Activated naive CD8-positive, alpha-beta T cell (primary cell): ENCODE data around the gene PHKG1.
"Not testable (repeated sequence)": the region's sequence is repeated elsewhere in the genome, so short reads cannot be mapped to it uniquely, and the experiment has no call there.

Experiments used
- H3K27ac Mint-ChIP-seq: one replicate; pipeline ENCODE4 v1.8.0; 2021; ENCODE audit warnings: mixed read lengths
- H3K27me3 Mint-ChIP-seq: one replicate; pipeline ENCODE4 v1.8.0; 2021; ENCODE audit warnings: mixed read lengths
- H3K36me3 Mint-ChIP-seq: one replicate; pipeline ENCODE4 v1.8.0; 2021; ENCODE audit warnings: mixed read lengths
- H3K4me1 Mint-ChIP-seq: one replicate; pipeline ENCODE4 v1.8.0; 2021; ENCODE audit warnings: low read depth, mixed read lengths
- H3K4me3 Mint-ChIP-seq: one replicate; pipeline ENCODE4 v1.8.0; 2021; ENCODE audit warnings: mild to moderate bottlenecking, mixed read lengths
- H3K9me3 Mint-ChIP-seq: one replicate; pipeline ENCODE4 v1.8.0; 2021; ENCODE audit warnings: low read depth, mixed read lengths

PHKG1 gene

DNA sequence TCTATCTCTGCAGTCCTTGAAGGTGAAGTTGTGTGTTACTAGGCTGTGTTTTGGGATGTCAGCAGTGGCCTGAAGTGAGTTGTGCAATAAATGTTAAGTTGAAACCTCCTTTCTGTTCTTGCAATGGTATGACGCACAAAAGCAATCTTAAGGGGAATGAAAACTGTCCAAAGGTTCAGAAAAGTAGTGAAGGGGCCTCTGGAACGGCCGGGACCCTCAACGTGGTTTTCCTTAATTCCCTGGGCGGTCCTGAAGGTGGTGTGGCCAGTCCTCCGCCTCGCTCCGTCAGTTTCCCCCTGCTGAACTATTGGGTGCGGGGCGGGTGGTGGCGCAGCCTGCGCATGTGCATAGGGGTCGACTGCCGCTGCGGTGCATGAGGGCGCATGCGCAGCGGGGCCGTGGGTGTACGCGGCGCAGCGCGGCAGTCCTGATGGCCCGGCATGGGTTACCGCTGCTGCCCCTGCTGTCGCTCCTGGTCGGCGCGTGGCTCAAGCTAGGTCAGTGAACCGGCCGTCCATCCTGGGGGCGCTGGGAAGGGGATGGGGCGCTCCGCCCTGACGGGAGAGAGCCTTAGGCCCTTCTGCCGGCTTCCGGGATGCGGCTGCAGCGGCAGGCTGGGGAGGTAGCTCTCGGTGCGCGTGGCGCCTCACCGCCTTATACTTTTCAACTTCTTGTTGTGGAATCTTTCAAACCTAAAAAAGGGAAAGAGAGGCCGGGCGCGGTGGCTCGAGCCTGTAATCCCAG lies 28.7 kb downstream of the PHKG1 start, which contains the start of gene SUMF2:
Gene SUMF2, plus strand, starts transcription at position 405 of the 744 bp plus-strand sequence. Its CDS starts 26 bp downstream, at position 431.
- Mint-ChIP-seq H3K4me1 (peaks cover 39% of the 10 kb centered on the region), H3K4me3 (peak within 1 kb of the TSS; percentile 94), H3K27me3 (no peaks in the 10 kb centered on the region), H3K27ac (peak within 1 kb of the TSS; percentile 84), H3K9me3 (no peaks in the 10 kb centered on the region), H3K36me3 (peaks cover 18% of the 10 kb centered on the region)

DNA sequence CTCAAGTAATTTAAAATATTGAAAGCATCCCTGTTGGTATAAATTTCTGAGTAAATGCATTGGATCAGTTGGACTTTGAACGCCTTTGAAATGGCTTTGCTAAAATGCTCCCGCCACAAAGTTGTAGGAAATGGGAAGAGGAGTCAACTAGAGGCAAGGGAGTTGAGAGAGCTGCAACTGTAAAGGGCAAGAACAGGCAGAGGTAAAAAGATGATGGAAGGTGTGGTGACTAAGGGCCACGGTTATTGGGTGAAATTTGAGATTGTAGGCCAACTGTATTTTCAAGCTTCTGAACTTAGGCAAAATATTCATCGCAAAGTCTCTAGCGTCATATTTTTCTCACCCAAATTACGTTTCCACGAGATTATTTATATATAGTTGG lies 29.3 kb downstream of the PHKG1 start:
- H3K27me3 Mint-ChIP-seq = no peaks in the 10 kb centered on the region
- H3K9me3 Mint-ChIP-seq = no peaks in the 10 kb centered on the region
- peak overlapping the region; percentile 84 for H3K27ac Mint-ChIP-seq
- H3K4me1 Mint-ChIP-seq = peaks cover 38% of the 10 kb centered on the region
- peaks cover 16% of the 10 kb centered on the region for H3K36me3 Mint-ChIP-seq
- peak overlapping the region; percentile 94 for H3K4me3 Mint-ChIP-seq

GRCh38 chr7:56062382-56062781 lies 30.4 kb downstream of the PHKG1 start:
- H3K27ac Mint-ChIP-seq = peak overlapping the region; percentile 90
- no peaks in the 10 kb centered on the region for H3K27me3 Mint-ChIP-seq
- peak overlapping the region; percentile 71 for H3K4me3 Mint-ChIP-seq
- H3K4me1 Mint-ChIP-seq = peaks cover 43% of the 10 kb centered on the region
- peaks cover 16% of the 10 kb centered on the region for H3K36me3 Mint-ChIP-seq
- no peaks in the 10 kb centered on the region for H3K9me3 Mint-ChIP-seq

GRCh38 chr7:56053993-56054392 lies 38.8 kb downstream of the PHKG1 start:
- Mint-ChIP-seq H3K9me3 (no peaks in the 10 kb centered on the region), H3K4me3 (peak overlapping the region; percentile 99), H3K36me3 (peaks cover 7% of the 10 kb centered on the region), H3K27ac (peak overlapping the region; percentile 73), H3K4me1 (peaks cover 52% of the 10 kb centered on the region), H3K27me3 (no peaks in the 10 kb centered on the region)

GRCh38 chr7:56053379-56053778 lies 39.4 kb downstream of the PHKG1 start:
- peaks cover 7% of the 10 kb centered on the region for H3K36me3 Mint-ChIP-seq
- peaks cover 52% of the 10 kb centered on the region for H3K4me1 Mint-ChIP-seq
- H3K27ac Mint-ChIP-seq = peak overlapping the region; percentile 54
- H3K9me3 Mint-ChIP-seq = no peaks in the 10 kb centered on the region
- H3K27me3 Mint-ChIP-seq = no peaks in the 10 kb centered on the region
- H3K4me3 Mint-ChIP-seq = peak overlapping the region; percentile 99

DNA sequence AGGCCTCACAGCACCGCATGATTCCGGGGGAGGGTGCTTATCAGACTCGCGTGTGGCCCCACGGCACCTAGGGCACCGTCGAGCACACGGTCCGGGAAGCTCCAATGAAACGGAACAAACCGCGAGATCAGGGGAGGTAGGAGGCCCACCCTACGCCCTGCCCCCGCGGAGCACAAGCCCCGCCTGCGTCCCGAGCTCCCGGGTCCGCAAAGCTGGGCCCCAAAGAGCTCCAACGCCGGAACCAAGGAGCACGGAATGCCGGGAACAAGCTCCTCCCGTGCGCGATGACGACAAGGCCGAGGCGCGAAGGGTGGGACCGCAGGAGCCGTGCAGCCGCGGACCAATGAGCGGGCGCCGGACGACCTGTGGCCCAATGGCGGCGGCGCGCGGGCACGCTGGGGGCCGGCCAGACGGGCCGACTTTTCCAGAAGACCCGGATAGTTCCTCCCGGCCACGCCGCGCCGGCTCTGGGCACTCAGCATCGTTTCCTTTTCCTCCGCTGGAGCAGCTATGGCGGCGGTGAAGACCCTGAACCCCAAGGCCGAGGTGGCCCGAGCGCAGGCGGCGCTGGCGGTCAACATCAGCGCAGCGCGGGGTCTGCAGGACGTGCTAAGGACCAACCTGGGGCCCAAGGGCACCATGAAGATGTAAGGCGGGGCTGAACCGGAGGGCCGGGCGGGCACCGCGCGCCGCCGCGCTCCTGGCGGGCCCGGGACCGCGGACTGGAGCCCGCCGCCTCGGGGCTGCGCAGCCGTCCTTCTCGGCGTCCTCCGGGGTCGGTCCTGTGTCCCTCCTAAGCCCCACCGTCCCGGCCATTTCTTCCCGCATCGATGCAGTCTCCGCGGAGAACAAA lies 41.2 kb downstream of the PHKG1 start, which contains the start of the genes CCT6A and PSPH:
Gene CCT6A, plus strand, starts transcription at position 427 of the 853 bp plus-strand sequence. Its CDS starts 84 bp downstream, at position 511.
Gene PSPH, minus strand, starts transcription at position 106 of the 853 bp plus-strand sequence. CDS start 30,232 bp downstream, outside the sequence.
- H3K9me3 Mint-ChIP-seq = no peaks in the 10 kb centered on the region
- H3K27ac Mint-ChIP-seq = peak within 1 kb of the TSS; percentile 98
- H3K4me3 Mint-ChIP-seq = peak within 1 kb of the TSS; percentile 99
- no peaks in the 10 kb centered on the region for H3K27me3 Mint-ChIP-seq
- H3K36me3 Mint-ChIP-seq = peaks cover 7% of the 10 kb centered on the region
- peaks cover 44% of the 10 kb centered on the region for H3K4me1 Mint-ChIP-seq

GRCh38 chr7:56051053-56051338 lies 41.8 kb downstream of the PHKG1 start:
- H3K4me3 Mint-ChIP-seq = peak overlapping the region; percentile 99
- peaks cover 42% of the 10 kb centered on the region for H3K4me1 Mint-ChIP-seq
- no peaks in the 10 kb centered on the region for H3K27me3 Mint-ChIP-seq
- H3K27ac Mint-ChIP-seq = peak overlapping the region; percentile 98
- H3K9me3 Mint-ChIP-seq = no peaks in the 10 kb centered on the region
- H3K36me3 Mint-ChIP-seq = peaks cover 5% of the 10 kb centered on the region

DNA sequence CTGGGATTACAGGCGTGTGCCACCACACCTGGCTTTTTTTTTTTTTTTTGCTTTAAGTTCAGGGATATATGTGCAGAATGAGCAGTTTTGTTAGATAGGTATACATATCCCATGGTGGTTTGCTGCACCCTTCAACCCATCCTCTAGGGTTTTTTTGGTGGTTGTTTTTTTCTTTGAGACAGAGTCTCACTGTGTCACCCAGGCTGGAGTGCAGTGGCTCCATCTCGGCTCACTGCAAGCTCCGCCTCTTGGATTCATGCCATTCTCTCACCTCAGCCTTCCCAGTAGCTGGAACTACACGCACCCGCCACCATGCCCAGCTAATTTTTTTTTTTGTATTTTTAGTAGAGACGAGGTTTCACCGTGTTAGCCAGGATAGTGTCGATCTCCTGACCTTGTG lies 44.0 kb downstream of the PHKG1 start:
- H3K4me3 Mint-ChIP-seq, H3K27ac Mint-ChIP-seq, H3K27me3 Mint-ChIP-seq, H3K36me3 Mint-ChIP-seq, H3K9me3 Mint-ChIP-seq: not testable (repeated sequence)
- H3K4me1 Mint-ChIP-seq = peaks cover 24% of the 10 kb centered on the region

- Mint-ChIP-seq H3K9me3 (no peaks in the 10 kb centered on the region), H3K27me3 (no peaks in the 10 kb centered on the region), H3K36me3 (peaks cover 2% of the 10 kb centered on the region), H3K27ac (no peak overlapping the region), H3K4me1 (peaks cover 19% of the 10 kb centered on the region), H3K4me3 (no peak overlapping the region)
Observed at GRCh38 chr7:56048245-56048644, 44.5 kb downstream of the PHKG1 start.

- not testable (repeated sequence) for H3K9me3 Mint-ChIP-seq, H3K27me3 Mint-ChIP-seq, H3K36me3 Mint-ChIP-seq, H3K4me3 Mint-ChIP-seq
- Mint-ChIP-seq H3K27ac (peak overlapping the region; percentile 22), H3K4me1 (peaks cover 14% of the 10 kb centered on the region)
Observed at GRCh38 chr7:56047446-56048116, 45.2 kb downstream of the PHKG1 start.

DNA sequence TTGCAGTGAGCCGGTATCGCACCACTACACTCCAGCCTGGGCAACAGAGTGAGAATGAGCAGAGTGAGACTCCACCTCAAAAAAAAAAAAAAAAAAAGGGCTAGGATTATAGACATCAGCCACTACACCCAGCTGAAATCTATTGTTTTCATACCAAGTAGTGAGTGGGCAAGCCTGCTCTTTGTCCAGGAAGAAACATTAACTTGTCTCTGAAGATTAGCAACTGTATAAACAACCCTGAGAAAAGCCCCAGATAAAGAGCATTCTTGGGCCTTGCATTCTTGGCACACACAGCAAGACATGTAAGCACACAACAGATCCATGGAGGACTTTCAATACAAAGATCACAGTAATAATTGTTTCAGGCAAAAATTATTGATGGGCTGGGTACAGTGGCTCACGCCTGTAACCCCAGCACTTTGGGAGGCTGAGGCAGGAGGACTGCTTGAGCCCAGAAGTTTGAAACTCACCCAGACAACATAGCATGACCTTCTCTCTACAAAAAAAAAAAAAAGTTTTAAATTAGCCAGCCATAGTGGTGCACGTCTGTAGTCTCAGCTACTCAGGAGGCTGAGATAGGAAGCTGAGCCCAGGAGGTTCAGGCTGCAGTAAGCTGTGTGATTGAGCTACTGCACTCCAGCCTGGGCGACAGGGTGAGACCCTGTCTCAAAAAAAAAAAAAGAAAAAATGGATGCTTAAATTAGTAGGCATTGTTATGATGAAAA lies 45.9 kb downstream of the PHKG1 start:
- Mint-ChIP-seq H3K36me3 (peaks cover 2% of the 10 kb centered on the region), H3K4me3 (no peak overlapping the region), H3K4me1 (peaks cover 14% of the 10 kb centered on the region), H3K9me3 (no peaks in the 10 kb centered on the region), H3K27me3 (no peaks in the 10 kb centered on the region), H3K27ac (peak overlapping the region; percentile 22)

DNA sequence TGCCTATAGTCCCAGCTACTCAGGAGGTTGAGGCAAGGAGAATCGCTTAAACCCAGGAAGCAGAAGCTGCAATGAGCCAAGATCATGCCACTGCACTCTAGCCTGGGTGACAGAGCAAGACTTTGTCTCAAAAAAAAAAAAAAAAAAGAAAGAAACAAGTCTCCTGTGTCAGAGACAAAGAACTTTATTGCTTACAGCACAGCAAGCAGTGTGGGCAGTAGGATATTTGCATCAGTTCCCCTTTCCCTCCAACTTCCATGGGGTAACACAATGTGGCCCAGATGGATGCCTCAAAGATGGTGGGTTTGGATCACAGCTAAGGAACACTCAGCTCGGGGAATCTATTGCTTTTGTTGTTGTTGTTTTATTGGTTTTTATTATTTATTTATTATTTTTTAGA lies 47.0 kb downstream of the PHKG1 start:
- not testable (repeated sequence) for H3K36me3 Mint-ChIP-seq, H3K4me3 Mint-ChIP-seq, H3K9me3 Mint-ChIP-seq, H3K27me3 Mint-ChIP-seq, H3K27ac Mint-ChIP-seq
- H3K4me1 Mint-ChIP-seq = peaks cover 10% of the 10 kb centered on the region

- Mint-ChIP-seq H3K27ac (no peak overlapping the region), H3K4me1 (no peaks in the 10 kb centered on the region), H3K9me3 (no peaks in the 10 kb centered on the region), H3K4me3 (no peak overlapping the region), H3K36me3 (no peaks in the 10 kb centered on the region), H3K27me3 (no peaks in the 10 kb centered on the region)
Observed at GRCh38 chr7:56040730-56041129, 52.0 kb downstream of the PHKG1 start.

GRCh38 chr7:56033671-56034432 lies 58.9 kb downstream of the PHKG1 start:
- H3K27ac Mint-ChIP-seq = peak overlapping the region; percentile 66
- peaks cover 3% of the 10 kb centered on the region for H3K36me3 Mint-ChIP-seq
- H3K4me1 Mint-ChIP-seq = peaks cover 8% of the 10 kb centered on the region
- peak overlapping the region; percentile 92 for H3K4me3 Mint-ChIP-seq
- no peaks in the 10 kb centered on the region for H3K27me3 Mint-ChIP-seq
- H3K9me3 Mint-ChIP-seq = no peaks in the 10 kb centered on the region
